HUES64 (cell line): Measurements from ENCODE around the gene NPAS1. TPM values are rescaled to one million over a fixed set of nuclear protein-coding genes. Genes with fewer than 3 reads are reported as not detected.

Experiments used
- H3K27ac ChIP-seq: 2 replicates; pipeline ENCODE4 v1.7.0; 2013; ENCODE audit warnings: low read depth, low read length, inconsistent platforms
- H3K27me3 ChIP-seq: 2 replicates; pipeline ENCODE4 v1.6.1; 2013; ENCODE audit warnings: mild to moderate bottlenecking, low read length; ENCODE audit not compliant: insufficient read depth
- H3K36me3 ChIP-seq: 2 replicates; pipeline ENCODE4 v1.6.1; 2013; ENCODE audit warnings: mild to moderate bottlenecking, low read length; ENCODE audit not compliant: insufficient read depth
- H3K4me1 ChIP-seq: 2 replicates; pipeline ENCODE4 v1.6.1; 2013; ENCODE audit warnings: mild to moderate bottlenecking, low read length, moderate library complexity; ENCODE audit not compliant: insufficient read depth
- H3K4me3 ChIP-seq: 2 replicates; pipeline ENCODE4 v1.5.1; 2013; ENCODE audit warnings: mild to moderate bottlenecking, low read length, moderate library complexity
- H3K9ac ChIP-seq: 2 replicates; pipeline ENCODE4 v1.6.1; 2013; ENCODE audit warnings: mild to moderate bottlenecking, low read depth, low read length
- H3K9me3 ChIP-seq: 2 replicates; pipeline ENCODE4 v1.6.1; 2013; ENCODE audit warnings: low read depth, low read length; ENCODE audit not compliant: insufficient read depth
- WGBS: fragments of 150-250, 120-280 bp; methylation state at CpG from one replicate; pipeline ENCODE4 v1.1.7; 2013; ENCODE audit warnings: missing lambda C conversion rate; 5-methylcytosine and 5-hydroxymethylcytosine counted together
- polyA plus RNA-seq, 2 experiments: library from polyadenylated mRNA; stranded (reverse); fragments of 50-300 nt; gene quantifications; one replicate each; pipeline ENCODE4 v1.2.3, GENCODE V29; 2013

Gene NPAS1
- polyA plus RNA-seq (2013, experiment 1 of 2), result 4.2 TPM
- polyA plus RNA-seq (2013, experiment 2 of 2), result 6.7 TPM

- Histone ChIP-seq H3K36me3 (no peaks in the 10 kb centered on the region), H3K27ac (no peak within 1 kb of the TSS), H3K4me1 (peaks cover 7% of the 10 kb centered on the region; the same call in 1 of the 2 replicates), H3K9ac (0 out of 2 replicates have a peak within 1 kb of the TSS, but pooled peaks have one; percentile 16), H3K9me3 (no peaks in the 10 kb centered on the region), H3K4me3 (peak within 1 kb of the TSS; percentile 55), H3K27me3 (peaks cover 61% of the 10 kb centered on the region)
- WGBS, result 3% methylated on average over 58 of the region's 58 CpGs
Measured at GRCh38 chr19:47019431-47020041, at the start of gene NPAS1. TSS of gene NPAS1 (plus strand) at chr19:47019837. CDS start at chr19:47021048, 1,211 bp downstream.

- WGBS, result 96% methylated on average over 9 of the region's 9 CpGs
- H3K36me3 ChIP-seq, result peaks cover 15% of the 10 kb centered on the region; the same call in 1 of the 2 replicates
- H3K4me1 ChIP-seq, result peaks cover 5% of the 10 kb centered on the region
- H3K9me3 ChIP-seq, result no peaks in the 10 kb centered on the region
- no peak overlapping the region for H3K27ac ChIP-seq
- H3K9ac ChIP-seq, result no peak overlapping the region
- no peak overlapping the region for H3K4me3 ChIP-seq
- H3K27me3 ChIP-seq, result no peaks in the 10 kb centered on the region
Measured at GRCh38 chr19:46970815-46971214, 48.8 kb upstream of the NPAS1 start.

- H3K9ac ChIP-seq, result no peak overlapping the region
- no peak overlapping the region for H3K27ac ChIP-seq
Measured at GRCh38 chr19:46972311-46972710, 47.3 kb upstream of the NPAS1 start.

GRCh38 chr19:46974181-46974580 lies 45.5 kb upstream of the NPAS1 start:
- Histone ChIP-seq H3K27ac (no peak overlapping the region), H3K27me3 (no peaks in the 10 kb centered on the region), H3K4me3 (no peak overlapping the region), H3K9me3 (no peaks in the 10 kb centered on the region), H3K4me1 (peaks cover 32% of the 10 kb centered on the region), H3K9ac (no peak overlapping the region), H3K36me3 (peaks cover 5% of the 10 kb centered on the region; the same call in 1 of the 2 replicates)
- WGBS, result 93% methylated on average over 4 of the region's 4 CpGs

More at GRCh38 chr19:46972311-46972710, 47.3 kb upstream of the NPAS1 start:
- no peaks in the 10 kb centered on the region for H3K9me3 ChIP-seq
- whole genome bisulfite sequencing, result 97% methylated on average over 7 of the region's 7 CpGs
- H3K27me3 ChIP-seq, result no peaks in the 10 kb centered on the region
- H3K36me3 ChIP-seq, result peaks cover 10% of the 10 kb centered on the region; the same call in 1 of the 2 replicates
- H3K4me1 ChIP-seq, result peaks cover 20% of the 10 kb centered on the region
- H3K4me3 ChIP-seq, result no peak overlapping the region

GRCh38 chr19:46975011-46975924 lies 44.4 kb upstream of the NPAS1 start:
- H3K4me1 ChIP-seq, result peaks cover 37% of the 10 kb centered on the region
- H3K27me3 ChIP-seq, result no peaks in the 10 kb centered on the region
- no peak overlapping the region for H3K4me3 ChIP-seq
- WGBS, result 76% methylated on average over 16 of the region's 16 CpGs
- H3K9me3 ChIP-seq, result no peaks in the 10 kb centered on the region
- peak overlapping the region; percentile 72 for H3K27ac ChIP-seq
- H3K36me3 ChIP-seq, result no peaks in the 10 kb centered on the region; the same call in 1 of the 2 replicates
- H3K9ac ChIP-seq, result peak overlapping the region; percentile 48; the same call in 1 of the 2 replicates

GRCh38 chr19:46975925-46976782 lies 43.5 kb upstream of the NPAS1 start:
- H3K9ac ChIP-seq, result peak overlapping the region; percentile 36
- H3K4me1 ChIP-seq, result peaks cover 37% of the 10 kb centered on the region

GRCh38 chr19:46976845-46977320 lies 42.8 kb upstream of the NPAS1 start:
- Histone ChIP-seq H3K27me3 (no peaks in the 10 kb centered on the region), H3K36me3 (no peaks in the 10 kb centered on the region; the same call in 1 of the 2 replicates), H3K4me1 (peaks cover 37% of the 10 kb centered on the region), H3K9me3 (no peaks in the 10 kb centered on the region), H3K4me3 (no peak overlapping the region), H3K27ac (peak overlapping the region; percentile 68), H3K9ac (peak overlapping the region; percentile 36; the same call in 1 of the 2 replicates)
- WGBS, result 38% methylated on average over 8 of the region's 8 CpGs

More at GRCh38 chr19:46975925-46976782, 43.5 kb upstream of the NPAS1 start:
- Histone ChIP-seq H3K4me3 (no peak overlapping the region), H3K27me3 (no peaks in the 10 kb centered on the region), H3K9me3 (no peaks in the 10 kb centered on the region), H3K36me3 (no peaks in the 10 kb centered on the region; the same call in 1 of the 2 replicates), H3K27ac (peak overlapping the region; percentile 72)
- WGBS, result 68% methylated on average over 18 of the region's 18 CpGs

- H3K27ac ChIP-seq, result no peak overlapping the region
- 86% methylated on average over 7 of the region's 7 CpGs for WGBS
- no peak overlapping the region for H3K4me3 ChIP-seq
- H3K36me3 ChIP-seq, result no peaks in the 10 kb centered on the region; the same call in 1 of the 2 replicates
- H3K27me3 ChIP-seq, result no peaks in the 10 kb centered on the region
- H3K4me1 ChIP-seq, result peaks cover 37% of the 10 kb centered on the region
- H3K9ac ChIP-seq, result 0 out of 2 replicates have a peak overlapping the region, but pooled peaks have one; percentile 15
- no peaks in the 10 kb centered on the region for H3K9me3 ChIP-seq
Measured at GRCh38 chr19:46977548-46977947, 42.1 kb upstream of the NPAS1 start.

GRCh38 chr19:46978171-46978869 lies 41.3 kb upstream of the NPAS1 start:
- Histone ChIP-seq H3K27ac (no peak overlapping the region), H3K4me1 (peaks cover 37% of the 10 kb centered on the region), H3K9me3 (no peaks in the 10 kb centered on the region), H3K36me3 (no peaks in the 10 kb centered on the region; the same call in 1 of the 2 replicates), H3K27me3 (no peaks in the 10 kb centered on the region), H3K4me3 (no peak overlapping the region), H3K9ac (0 out of 2 replicates have a peak overlapping the region, but pooled peaks have one; percentile 15)
- WGBS, result 82% methylated on average over 5 of the region's 5 CpGs
